K562 (cell line): ENCODE measurements around the gene BCL2L15. TPM values are rescaled to one million over a fixed set of nuclear protein-coding genes. Genes with fewer than 3 reads are reported as not detected.

Experiments
- ATF7 ChIP-seq: fragments of 450-650 bp; IDR thresholded peaks from 2 replicates; pipeline ENCODE4 v1.7.1; 2014; ENCODE audit warnings: mild to moderate bottlenecking, moderate library complexity
- ESRRA ChIP-seq: fragments of 450-650 bp; IDR thresholded peaks from 2 replicates; pipeline ENCODE4 v1.6.1; 2014; ENCODE audit warnings: low read depth, mild to moderate bottlenecking, moderate library complexity, borderline replicate concordance
- FOXM1 ChIP-seq, 2 experiments: fragments of 450-650 bp in 1 of 2; sonication (generic) in 1 of 2; formaldehyde crosslinking in 1 of 2; IDR thresholded peaks; 2 replicates each; pipeline versions ENCODE4 v1.6.1 to v1.9.0; 2017 to 2022; ENCODE audit warnings: low read depth in 2 of 2, mild to moderate bottlenecking in 2 of 2, missing genetic modification reagents in 1 of 2, moderate library complexity in 1 of 2
- MAFK ChIP-seq: IDR thresholded peaks from 2 replicates; pipeline ENCODE4 v1.6.1; 2011; ENCODE audit warnings: low read length, improper control_type of control experiment
- MGA ChIP-seq: fragments of 450-650 bp; IDR thresholded peaks from 2 replicates; pipeline ENCODE4 v1.6.1; 2016; ENCODE audit warnings: mild to moderate bottlenecking, moderate library complexity
- MYBL2 ChIP-seq, 2 experiments: fragments of 450-650 bp in 1 of 2; sonication (generic) in 1 of 2; formaldehyde crosslinking in 1 of 2; IDR thresholded peaks; 2 replicates each; pipeline versions ENCODE4 v1.6.1 to v1.8.1; 2017 to 2022; ENCODE audit warnings: borderline replicate concordance in 1 of 2, inconsistent platforms in 1 of 2, low read depth in 1 of 2, mild to moderate bottlenecking in 1 of 2, missing genetic modification reagents in 1 of 2, moderate library complexity in 1 of 2
- NR2C1 ChIP-seq, 2 experiments: fragments of 450-650 bp; IDR thresholded peaks; 2 replicates each; pipeline ENCODE4 v1.6.1; 2017; ENCODE audit warnings: mild to moderate bottlenecking in 2 of 2, antibody characterized with exemption in 1 of 2, inconsistent platforms in 1 of 2, missing compliant biosample characterization in 1 of 2, missing genetic modification characterization in 1 of 2
- PCBP1 ChIP-seq: fragments of 200-400 bp; formaldehyde crosslinking; IDR thresholded peaks from 2 replicates; pipeline ENCODE4 v1.6.1; 2018; ENCODE audit warnings: mild to moderate bottlenecking, low read depth, low read length; ENCODE audit not compliant: poor library complexity, severe bottlenecking
- RBBP5 ChIP-seq: fragments of 200-600 bp; sonication (generic); IDR thresholded peaks from 2 replicates; pipeline ENCODE4 v1.6.1; 2012; ENCODE audit warnings: borderline replicate concordance, mild to moderate bottlenecking, low read length, control low read depth, inconsistent platforms; ENCODE audit not compliant: insufficient read depth, poor library complexity, severe bottlenecking
- TCF15 ChIP-seq: fragments of 250-450 bp; sonication (Bioruptor Pico); IDR thresholded peaks from 2 replicates; pipeline ENCODE4 v1.8.0; 2022; ENCODE audit warnings: moderate library complexity, mild to moderate bottlenecking, inconsistent platforms
- ZNF280B ChIP-seq: fragments of 250-450 bp; sonication (Bioruptor Pico); IDR thresholded peaks from 2 replicates; pipeline ENCODE4 v1.5.1; 2021; ENCODE audit warnings: mild to moderate bottlenecking
- ZNF699 ChIP-seq: fragments of 250-450 bp; sonication (Bioruptor Pico); IDR thresholded peaks from 2 replicates; pipeline ENCODE4 v1.8.0; 2021; ENCODE audit warnings: mild to moderate bottlenecking, moderate library complexity; ENCODE audit not compliant: insufficient replicate concordance
- polyA plus RNA-seq, 8 experiments: library from polyadenylated mRNA; depleted of rRNA in 4 of 8; stranded (reverse) in 5 of 8; unstranded in 3 of 8; fragments of >200 nt; fragmentation: Nextera tagmentation in 2 of 8; fragmentation: Illumina TruSeq in 1 of 8; extraction: Ambion mirVana in 2 of 8; extraction: Trizol in 1 of 8; gene quantifications; 2 replicates each; pipeline versions ENCODE4 v1.2.1 to v1.2.3, GENCODE V29; 2011 to 2014; ENCODE audit warnings: inconsistent platforms in 1 of 8, missing spikeins in 1 of 8
- total RNA-seq, 7 experiments: library from RNA; depleted of rRNA in 6 of 7; stranded (reverse); fragments of >200 nt in 6 of 7; fragmentation: Illumina TruSeq in 2 of 7; extraction: Trizol in 2 of 7; gene quantifications; 2 replicates each; pipeline versions ENCODE4 v1.2.1 to v1.2.3, GENCODE V29; 2011 to 2021; ENCODE audit warnings: low replicate concordance in 1 of 7

Gene BCL2L15
- total and polyA plus RNA-seq, 9 of the 15 experiments (the other 6 are each of a cell fraction or from before 2014, with no cell fraction given) = 0.06 to 0.42 (median 0.28) TPM; not detected in 1

- TF ChIP-seq MGA (peak; percentile 72), PCBP1 (no peak), TCF15 (CRISPR knock-in tag) (no peak), ESRRA (peak; percentile 77; the same call in 1 of the 2 replicates), NR2C1 (IDR thresholded peaks at IDR 0.05) (no peak), NR2C1 (tag; IDR thresholded peaks at IDR 0.05) (0 out of 2 replicates have a peak, but pooled peaks have one; percentile 25), FOXM1 (IDR thresholded peaks at IDR 0.05; ENCODE audit: low read depth) (peak; percentile 45; the same call in 1 of the 2 replicates), FOXM1 (CRISPR knock-in tag; IDR thresholded peaks at IDR 0.05; ENCODE audit: low read depth) (no peak), ZNF280B (CRISPR knock-in tag) (no peak), ATF7 (peak; percentile 83), RBBP5 (no peak), MYBL2 (IDR thresholded peaks at IDR 0.05; ENCODE audit: low read depth) (no peak), MYBL2 (CRISPR knock-in tag; IDR thresholded peaks at IDR 0.05; ENCODE audit: borderline replicate concordance) (no peak), MAFK (no peak), ZNF699 (no peak)
These were observed 15.7 kb downstream of the BCL2L15 start, which contains the start of gene PTPN22 (continued) for GRCh38 chr1:113871597-113872113.
